ENCODE results near the gene NKD1.
"Not testable (repeated sequence)": the region's sequence is repeated elsewhere in the genome, so short reads cannot be mapped to it uniquely, and the experiment has no call there.

The NKD1 gene

DNA sequence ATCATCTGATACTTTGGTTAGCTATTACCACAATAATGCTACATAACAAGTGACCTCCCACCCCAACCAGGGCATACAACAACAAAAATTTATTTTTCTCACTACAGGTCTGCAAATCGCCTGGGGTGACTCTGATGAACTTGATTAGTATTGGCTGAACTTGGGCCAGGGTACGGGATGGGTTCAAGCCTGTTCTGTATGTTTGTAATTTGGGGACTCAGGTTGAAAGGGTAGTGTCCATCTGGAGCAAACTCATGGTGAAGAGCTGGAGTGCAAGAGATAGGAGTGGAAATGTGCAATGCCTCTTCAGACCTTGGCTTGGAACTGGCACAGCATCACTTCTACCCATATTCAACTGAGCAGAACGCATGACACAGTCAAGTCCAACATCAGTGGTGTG lies 16.3 kb upstream of the NKD1 start:
- DNase-seq (ENCODE audit: low read depth) = no peak
- TF ChIP-seq, protein P1, sequence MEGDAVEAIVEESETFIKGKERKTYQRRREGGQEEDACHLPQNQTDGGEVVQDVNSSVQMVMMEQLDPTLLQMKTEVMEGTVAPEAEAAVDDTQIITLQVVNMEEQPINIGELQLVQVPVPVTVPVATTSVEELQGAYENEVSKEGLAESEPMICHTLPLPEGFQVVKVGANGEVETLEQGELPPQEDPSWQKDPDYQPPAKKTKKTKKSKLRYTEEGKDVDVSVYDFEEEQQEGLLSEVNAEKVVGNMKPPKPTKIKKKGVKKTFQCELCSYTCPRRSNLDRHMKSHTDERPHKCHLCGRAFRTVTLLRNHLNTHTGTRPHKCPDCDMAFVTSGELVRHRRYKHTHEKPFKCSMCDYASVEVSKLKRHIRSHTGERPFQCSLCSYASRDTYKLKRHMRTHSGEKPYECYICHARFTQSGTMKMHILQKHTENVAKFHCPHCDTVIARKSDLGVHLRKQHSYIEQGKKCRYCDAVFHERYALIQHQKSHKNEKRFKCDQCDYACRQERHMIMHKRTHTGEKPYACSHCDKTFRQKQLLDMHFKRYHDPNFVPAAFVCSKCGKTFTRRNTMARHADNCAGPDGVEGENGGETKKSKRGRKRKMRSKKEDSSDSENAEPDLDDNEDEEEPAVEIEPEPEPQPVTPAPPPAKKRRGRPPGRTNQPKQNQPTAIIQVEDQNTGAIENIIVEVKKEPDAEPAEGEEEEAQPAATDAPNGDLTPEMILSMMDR (IDR thresholded peaks at IDR 0.05; ENCODE audit: control insufficient read depth, extremely low read depth, insufficient read depth) = no peak
- H3K4me3 ChIP-seq (ENCODE audit: low read depth, low read length) = no peak overlapping the region

DNA sequence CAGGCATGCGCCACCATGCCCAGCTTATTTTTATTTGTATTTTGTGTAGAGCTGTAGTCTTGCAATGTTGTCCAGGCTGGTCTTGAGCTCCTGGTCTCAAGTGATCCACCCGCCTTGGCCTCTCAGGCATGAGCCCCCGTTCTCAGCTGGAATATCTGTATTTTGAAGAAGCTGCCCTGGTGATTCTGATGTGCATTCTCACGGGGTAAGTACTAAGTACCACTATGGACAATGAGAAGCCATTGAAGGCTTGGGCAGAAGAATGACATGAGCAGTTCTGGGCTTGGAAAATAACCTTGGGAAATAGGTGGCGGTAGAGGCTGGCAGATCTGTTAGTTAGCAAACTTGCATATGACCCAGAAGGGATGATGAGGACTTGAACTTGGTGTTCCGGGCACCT lies 15.6 kb upstream of the NKD1 start:
- TF ChIP-seq, protein P1 (IDR thresholded peaks at IDR 0.05; ENCODE audit: control insufficient read depth, extremely low read depth, insufficient read depth) = no peak
- H3K4me3 ChIP-seq (ENCODE audit: low read depth, low read length) = no peak overlapping the region
- DNase-seq (ENCODE audit: low read depth) = no peak

DNA sequence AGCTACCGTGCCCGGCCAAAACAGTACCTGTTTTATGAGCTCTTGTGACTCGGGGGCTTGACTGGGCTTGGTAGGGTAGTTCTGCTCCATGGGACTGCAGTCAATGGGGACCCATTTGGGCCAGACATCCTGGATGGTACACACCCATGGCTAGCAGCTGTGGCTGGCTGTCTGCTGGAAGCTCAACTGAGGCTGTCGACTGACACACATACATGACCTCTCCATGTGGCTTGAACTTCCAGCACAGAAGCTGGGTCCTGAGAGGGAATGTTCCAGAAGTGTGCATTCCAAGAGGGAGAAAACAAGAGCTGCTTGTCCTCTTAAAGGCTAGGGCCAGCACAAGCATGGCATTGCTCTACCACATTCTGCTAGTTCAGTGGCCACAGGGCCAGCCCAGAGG lies 14.9 kb upstream of the NKD1 start:
- DNase-seq (ENCODE audit: low read depth) = no peak
- H3K4me3 ChIP-seq (ENCODE audit: low read depth, low read length) = no peak overlapping the region
- TF ChIP-seq, protein P1 (IDR thresholded peaks at IDR 0.05; ENCODE audit: control insufficient read depth, extremely low read depth, insufficient read depth) = no peak

DNA sequence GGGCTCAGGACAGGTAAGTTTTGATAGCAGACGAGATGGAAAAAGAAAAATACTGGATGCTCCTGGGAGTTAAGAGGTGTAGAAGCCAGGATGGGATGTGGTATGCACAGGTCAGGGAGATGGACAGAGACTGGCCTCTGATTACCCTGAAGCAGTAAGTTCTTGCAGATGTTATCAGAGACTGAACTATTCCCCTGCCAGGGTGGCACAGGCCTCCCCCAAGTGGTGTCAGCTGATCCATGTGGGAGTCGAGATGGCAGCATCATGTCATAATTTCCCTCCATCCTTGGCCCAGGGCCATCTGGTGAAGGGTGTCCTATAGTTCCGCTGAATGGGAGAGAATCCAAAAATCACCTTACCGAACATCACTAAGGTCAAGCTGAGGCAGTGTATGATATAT lies 14.1 kb upstream of the NKD1 start:
- TF ChIP-seq, protein P1 (IDR thresholded peaks at IDR 0.05; ENCODE audit: control insufficient read depth, extremely low read depth, insufficient read depth) = no peak
- no peak overlapping the region for H3K4me3 ChIP-seq (ENCODE audit: low read depth, low read length)
- no peak for DNase-seq (ENCODE audit: low read depth)

DNA sequence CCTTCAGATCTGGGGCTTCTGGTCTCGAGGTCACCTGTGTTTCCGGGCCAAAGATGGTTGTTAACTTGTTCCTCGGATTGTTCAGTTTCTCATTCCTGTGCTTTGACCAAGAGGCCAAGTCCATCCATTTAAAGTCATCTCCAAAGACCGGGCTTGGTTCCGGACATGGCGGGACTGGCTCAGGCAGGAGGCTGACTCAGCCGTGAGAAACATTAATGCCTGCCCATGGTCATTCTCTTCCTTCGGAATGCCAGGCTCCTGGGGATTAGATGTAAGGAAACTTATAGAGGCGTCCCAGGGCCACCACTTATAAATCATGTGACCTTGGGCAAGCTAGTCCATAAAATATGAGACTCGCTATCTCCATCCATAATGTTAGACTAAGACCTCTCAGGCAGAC lies 13.6 kb upstream of the NKD1 start:
- TF ChIP-seq, protein P1 (IDR thresholded peaks at IDR 0.05; ENCODE audit: control insufficient read depth, extremely low read depth, insufficient read depth) = no peak
- DNase-seq (ENCODE audit: low read depth) = no peak
- H3K4me3 ChIP-seq (ENCODE audit: low read depth, low read length) = no peak overlapping the region

DNA sequence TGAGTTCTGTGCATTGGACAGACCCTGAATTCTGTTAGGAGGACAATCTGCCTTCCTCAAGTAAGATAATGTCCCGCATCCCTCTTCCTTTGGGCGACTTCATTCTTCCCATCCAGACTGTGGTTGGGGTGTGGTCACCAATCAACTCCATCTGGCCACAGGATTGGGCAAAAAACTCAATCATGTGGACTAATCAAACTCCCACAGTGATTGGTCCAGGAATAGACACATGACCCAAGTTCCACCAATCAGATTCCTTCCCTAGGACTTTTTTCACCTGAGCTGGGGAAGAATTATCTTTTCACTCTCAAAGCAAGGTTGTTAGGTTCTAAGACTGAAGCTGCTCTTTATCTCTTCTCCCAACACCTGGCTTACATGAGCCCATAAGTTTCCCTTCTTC lies 13.2 kb upstream of the NKD1 start:
- no peak overlapping the region for H3K4me3 ChIP-seq (ENCODE audit: low read depth, low read length)
- no peak for DNase-seq (ENCODE audit: low read depth)
- TF ChIP-seq, protein P1 (IDR thresholded peaks at IDR 0.05; ENCODE audit: control insufficient read depth, extremely low read depth, insufficient read depth) = no peak

DNA sequence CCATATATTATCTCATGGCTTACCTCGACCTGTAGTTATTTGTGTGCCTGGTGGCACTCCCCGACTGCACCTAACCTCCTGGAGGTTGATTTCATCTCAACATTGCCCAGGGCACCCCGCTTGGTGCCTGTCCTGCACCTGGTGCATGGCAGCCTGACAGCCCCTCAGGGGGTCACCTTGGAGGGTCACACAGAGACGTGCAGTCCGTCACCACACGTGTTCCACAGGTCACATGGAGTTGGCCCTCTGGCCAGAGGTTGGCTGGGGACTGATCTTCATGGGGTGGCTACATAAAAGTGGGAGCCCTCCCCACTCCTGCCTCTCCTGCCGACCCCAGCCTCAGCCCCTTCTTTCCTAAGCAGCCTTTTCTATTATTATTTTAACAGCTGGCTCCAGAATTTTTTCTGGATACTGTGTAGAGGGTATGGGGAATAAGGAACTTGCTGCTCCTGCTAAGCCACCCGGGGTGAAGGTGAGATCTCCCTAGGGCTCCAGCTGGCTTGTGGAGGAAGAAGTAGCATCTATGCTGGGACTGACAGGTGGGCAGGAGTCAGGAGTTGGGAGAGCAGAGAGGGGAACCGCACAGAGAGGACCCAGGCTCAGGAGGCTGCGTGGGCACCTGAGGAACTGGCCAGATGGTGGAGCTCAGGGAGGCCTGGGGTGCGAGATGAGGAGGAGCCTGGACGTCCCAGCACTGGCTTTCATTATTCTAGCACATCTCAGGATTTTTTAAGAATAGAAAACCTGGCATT lies 12.5 kb upstream of the NKD1 start:
- no peak overlapping the region for H3K4me3 ChIP-seq (ENCODE audit: low read depth, low read length)
- DNase-seq (ENCODE audit: low read depth) = no peak
- TF ChIP-seq, protein P1 (IDR thresholded peaks at IDR 0.05; ENCODE audit: control insufficient read depth, extremely low read depth, insufficient read depth) = no peak

DNA sequence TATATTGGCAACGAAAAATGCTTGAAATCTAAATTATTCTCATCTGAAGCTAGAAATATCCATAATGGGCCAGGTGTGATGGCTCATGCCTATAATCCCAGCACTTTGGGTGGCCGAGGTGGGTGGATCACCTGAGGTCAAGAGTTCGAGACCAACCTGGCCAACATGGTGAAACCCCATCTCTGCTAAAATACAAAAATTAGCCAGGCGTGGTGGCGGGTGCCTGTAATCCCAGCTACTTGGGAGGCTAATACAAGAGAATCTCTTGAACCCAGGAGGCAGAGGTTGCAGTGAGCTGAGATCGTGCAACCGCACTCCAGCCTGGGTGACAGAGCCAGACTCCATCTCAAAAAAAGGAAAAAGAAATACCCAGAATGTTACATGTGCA lies 11.9 kb upstream of the NKD1 start:
- DNase-seq (ENCODE audit: low read depth); H3K4me3 ChIP-seq (ENCODE audit: low read depth, low read length): not testable (repeated sequence)
